ENCODE results near the gene ADAMTS7. TPM values are rescaled to one million over a fixed set of nuclear protein-coding genes. Genes with fewer than 3 reads are reported as not detected.
A peak's percentile ranks its signal among the peaks of the same experiment; 100 is the strongest.

ADAMTS7 gene
- total and polyA plus RNA-seq, 2 of the 13 experiments (the other 11 are each of a cell fraction or from before 2014, with no cell fraction given), result 0.09 to 0.12 TPM

- BruUV-seq (replicated peaks), result no TSS peak
- no peaks in the 10 kb centered on the region for H3K79me2 ChIP-seq (ENCODE audit: insufficient read depth, low read length)
- no peak overlapping the region for H3K9ac ChIP-seq (ENCODE audit: insufficient read depth, low read depth, low read length)
- no peaks in the 10 kb centered on the region; a peak in 1 of 5 replicates for H3K27me3 ChIP-seq (ENCODE audit: control insufficient read depth in 1 of 2, insufficient read depth in 2 of 2, low read length in 2 of 2)
- in situ Hi-C loops (cut with HindIII; ENCODE audit: extremely low pct_ligation_motif_present, low pct_unique_long_range_greater_than_20kb), result loop anchor here (10.0 kb wide), 1 partner anchor 410 kb away; no protein-coding TSS in a partner anchor
- WGBS (ENCODE audit: low lambda C conversion rate), result 78% methylated on average over 3 of the region's 3 CpGs
- H3K4me1 ChIP-seq (ENCODE audit: insufficient read depth, low read length), result peaks cover 6% of the 10 kb centered on the region
- peak; percentile 16; the same call in 1 of the 2 replicates for TF ChIP-seq STAG1 (CRISPR knock-in tag; IDR thresholded peaks at IDR 0.05)
- peak; percentile 84; the same call in 1 of the 2 replicates for TF ChIP-seq ZNF564 (CRISPR knock-in tag; IDR thresholded peaks at IDR 0.05)
- TF ChIP-seq IRX3 (CRISPR knock-in tag; IDR thresholded peaks at IDR 0.05; ENCODE audit: borderline replicate concordance, low read depth), result no peak
- TF ChIP-seq CTCF (CRISPR knock-in tag; IDR thresholded peaks at IDR 0.05), result peak; percentile 33
- TF ChIP-seq ZNF619 (CRISPR knock-in tag; IDR thresholded peaks at IDR 0.05), result no peak
- TF ChIP-seq ZNF335 (CRISPR knock-in tag; IDR thresholded peaks at IDR 0.05), result no peak
- TF ChIP-seq ZNF264 (CRISPR knock-in tag; IDR thresholded peaks at IDR 0.05), result peak; percentile 99
- FAIRE-seq, result no peak
- ATAC-seq, result no peak
- peak; percentile 38 for DNase-seq (ENCODE audit: low spot score)
- no peaks in the 10 kb centered on the region for H3K9me3 ChIP-seq (ENCODE audit: low read length)
- no peaks in the 10 kb centered on the region for H4K20me1 ChIP-seq (ENCODE audit: insufficient read depth, low read length)
- ChIA-PET CTCF (ENCODE audit: low intra/inter-chr PET ratio, low total read pairs) (no interaction called here), POLR2A (no interaction called here)
- no peak overlapping the region for H3K4me2 ChIP-seq (ENCODE audit: low read depth, low read length)
- H3K27ac ChIP-seq (ENCODE audit: extremely low read length, insufficient read depth, low read length), result no peak overlapping the region
- no peak overlapping the region for H2AFZ ChIP-seq (ENCODE audit: low read length)
- no peaks in the 10 kb centered on the region for H3K36me3 ChIP-seq (replicated peaks in 1 of 2; ENCODE audit: control insufficient read depth in 1 of 2, insufficient read depth in 2 of 2, low read length in 2 of 2)
- H3K4me3 ChIP-seq (replicated peaks in 1 of 3; ENCODE audit: insufficient read depth in 1 of 3, low read depth in 2 of 3, low read length in 3 of 3), result no peak overlapping the region
- intact Hi-C loops (cut with micrococcal nuclease; ENCODE audit: unreplicated experiment), result no loop called here
Observed at GRCh38 chr15:78714890-78715289, 96.4 kb downstream of the ADAMTS7 start.
